ENCODE results near the gene LDLRAD3. TPM values are rescaled to one million over a fixed set of nuclear protein-coding genes. Genes with fewer than 3 reads are reported as not detected.

Gene LDLRAD3
- total and polyA plus RNA-seq, 4 donors, result 2.3 to 19.6 (median 10.8) TPM

GRCh38 chr11:36103933-36104530 is 160.2 kb downstream of the LDLRAD3 start:
- Histone ChIP-seq H3K9me3 (ENCODE audit: control insufficient read depth, low read length) (peaks cover 1% of the 10 kb centered on the region), H3K27ac (ENCODE audit: low read depth in 1 of 2, low read length in 2 of 2) (no peak overlapping the region), H3K4me1 (ENCODE audit: control insufficient read depth in 1 of 2, insufficient read depth in 2 of 2, low read length in 2 of 2) (no peaks in the 10 kb centered on the region), H3K27me3 (ENCODE audit: control insufficient read depth in 1 of 2, insufficient read depth in 2 of 2, low read length in 1 of 2) (peaks cover 0 to under 1% of the 10 kb centered on the region in 2 donors), H3K4me3 (ENCODE audit: low read length in 2 of 2) (no peak overlapping the region), H3K36me3 (ENCODE audit: control insufficient read depth in 1 of 2, insufficient read depth in 2 of 2, low read length in 1 of 2) (no peaks in the 10 kb centered on the region)
- ATAC-seq (ENCODE audit: low FRiP score) (no peak), DNase-seq (no peak)
- intact Hi-C loops (cut with DNase I), result no loop called here
- WGBS, 2 donors, result 89 to 96% methylated on average over 11 of the region's 11 CpGs

- H3K27me3 ChIP-seq (ENCODE audit: control insufficient read depth in 1 of 2, insufficient read depth in 2 of 2, low read length in 1 of 2), result no peaks in the 10 kb centered on the region
- ATAC-seq (ENCODE audit: low FRiP score), result peak; percentile 31
- intact Hi-C loops (cut with DNase I), result no loop called here
- H3K4me3 ChIP-seq (ENCODE audit: low read length in 2 of 2), result no peak overlapping the region
- 41 to 52% methylated on average over 4 of the region's 4 CpGs for WGBS, 2 donors
- H3K36me3 ChIP-seq (ENCODE audit: control insufficient read depth in 1 of 2, insufficient read depth in 2 of 2, low read length in 1 of 2), result no peaks in the 10 kb centered on the region
- no peaks in the 10 kb centered on the region for H3K4me1 ChIP-seq (ENCODE audit: control insufficient read depth in 1 of 2, insufficient read depth in 2 of 2, low read length in 2 of 2)
- H3K9me3 ChIP-seq (ENCODE audit: control insufficient read depth, low read length), result peaks cover 1% of the 10 kb centered on the region
- DNase-seq, result no peak
- no peak overlapping the region for H3K27ac ChIP-seq (ENCODE audit: low read depth in 1 of 2, low read length in 2 of 2)
Measured at GRCh38 chr11:36104660-36104992, 160.8 kb downstream of the LDLRAD3 start.

GRCh38 chr11:36105743-36106581 is 162.1 kb downstream of the LDLRAD3 start:
- H3K4me3 ChIP-seq (ENCODE audit: low read length in 2 of 2), result no peak overlapping the region
- peaks cover 1% of the 10 kb centered on the region for H3K9me3 ChIP-seq (ENCODE audit: control insufficient read depth, low read length)
- H3K36me3 ChIP-seq (ENCODE audit: control insufficient read depth in 1 of 2, insufficient read depth in 2 of 2, low read length in 1 of 2), result no peaks in the 10 kb centered on the region
- H3K4me1 ChIP-seq (ENCODE audit: control insufficient read depth in 1 of 2, insufficient read depth in 2 of 2, low read length in 2 of 2), result no peaks in the 10 kb centered on the region
- no peak for ATAC-seq (ENCODE audit: low FRiP score)
- 49 to 63% methylated on average over 9 of the region's 9 CpGs for WGBS, 2 donors
- H3K27me3 ChIP-seq (ENCODE audit: control insufficient read depth in 1 of 2, insufficient read depth in 2 of 2, low read length in 1 of 2), result no peaks in the 10 kb centered on the region
- H3K27ac ChIP-seq (ENCODE audit: low read depth in 1 of 2, low read length in 2 of 2), result no peak overlapping the region
- no peak for DNase-seq
- intact Hi-C loops (cut with DNase I), result no loop called here

- intact Hi-C loops (cut with DNase I), result no loop called here
- Histone ChIP-seq H3K27me3 (ENCODE audit: control insufficient read depth in 1 of 2, insufficient read depth in 2 of 2, low read length in 1 of 2) (no peaks in the 10 kb centered on the region), H3K27ac (ENCODE audit: low read depth in 1 of 2, low read length in 2 of 2) (no peak overlapping the region), H3K4me3 (ENCODE audit: low read length in 2 of 2) (no peak overlapping the region), H3K4me1 (ENCODE audit: control insufficient read depth in 1 of 2, insufficient read depth in 2 of 2, low read length in 2 of 2) (no peaks in the 10 kb centered on the region), H3K9me3 (ENCODE audit: control insufficient read depth, low read length) (no peaks in the 10 kb centered on the region), H3K36me3 (ENCODE audit: control insufficient read depth in 1 of 2, insufficient read depth in 2 of 2, low read length in 1 of 2) (no peaks in the 10 kb centered on the region)
- WGBS, 2 donors, result 95 to 96% methylated on average over 5 of the region's 5 CpGs
- DNase-seq (no peak), ATAC-seq (ENCODE audit: low FRiP score) (no peak)
Measured at GRCh38 chr11:36107547-36107946, 163.7 kb downstream of the LDLRAD3 start.

GRCh38 chr11:36108881-36109589 is 165.2 kb downstream of the LDLRAD3 start:
- ATAC-seq (ENCODE audit: low FRiP score) (no peak), DNase-seq (no peak)
- H3K9me3 ChIP-seq (ENCODE audit: control insufficient read depth, low read length), result no peaks in the 10 kb centered on the region
- no peak overlapping the region for H3K27ac ChIP-seq (ENCODE audit: low read depth in 1 of 2, low read length in 2 of 2)
- no peak overlapping the region for H3K4me3 ChIP-seq (ENCODE audit: low read length in 2 of 2)
- no peaks in the 10 kb centered on the region for H3K4me1 ChIP-seq (ENCODE audit: control insufficient read depth in 1 of 2, insufficient read depth in 2 of 2, low read length in 2 of 2)
- intact Hi-C loops (cut with DNase I), result no loop called here
- WGBS, 2 donors, result 88 to 94% methylated on average over 12 of the region's 12 CpGs
- H3K36me3 ChIP-seq (ENCODE audit: control insufficient read depth in 1 of 2, insufficient read depth in 2 of 2, low read length in 1 of 2), result no peaks in the 10 kb centered on the region
- no peaks in the 10 kb centered on the region for H3K27me3 ChIP-seq (ENCODE audit: control insufficient read depth in 1 of 2, insufficient read depth in 2 of 2, low read length in 1 of 2)

GRCh38 chr11:36109590-36109849 is 165.7 kb downstream of the LDLRAD3 start:
- Histone ChIP-seq H3K27ac (ENCODE audit: low read depth in 1 of 2, low read length in 2 of 2) (no peak overlapping the region), H3K27me3 (ENCODE audit: control insufficient read depth in 1 of 2, insufficient read depth in 2 of 2, low read length in 1 of 2) (no peaks in the 10 kb centered on the region), H3K36me3 (ENCODE audit: control insufficient read depth in 1 of 2, insufficient read depth in 2 of 2, low read length in 1 of 2) (no peaks in the 10 kb centered on the region), H3K9me3 (ENCODE audit: control insufficient read depth, low read length) (no peaks in the 10 kb centered on the region), H3K4me3 (ENCODE audit: low read length in 2 of 2) (no peak overlapping the region), H3K4me1 (ENCODE audit: control insufficient read depth in 1 of 2, insufficient read depth in 2 of 2, low read length in 2 of 2) (no peaks in the 10 kb centered on the region)
- DNase-seq (no peak), ATAC-seq (ENCODE audit: low FRiP score) (no peak)
- intact Hi-C loops (cut with DNase I), result no loop called here
- 64 to 83% methylated on average over 3 of the region's 3 CpGs for WGBS, 2 donors

GRCh38 chr11:36109850-36110606 is 166.2 kb downstream of the LDLRAD3 start:
- Histone ChIP-seq H3K4me1 (ENCODE audit: control insufficient read depth in 1 of 2, insufficient read depth in 2 of 2, low read length in 2 of 2) (no peaks in the 10 kb centered on the region), H3K27me3 (ENCODE audit: control insufficient read depth in 1 of 2, insufficient read depth in 2 of 2, low read length in 1 of 2) (no peaks in the 10 kb centered on the region), H3K36me3 (ENCODE audit: control insufficient read depth in 1 of 2, insufficient read depth in 2 of 2, low read length in 1 of 2) (no peaks in the 10 kb centered on the region), H3K9me3 (ENCODE audit: control insufficient read depth, low read length) (no peaks in the 10 kb centered on the region), H3K27ac (ENCODE audit: low read depth in 1 of 2, low read length in 2 of 2) (no peak overlapping the region), H3K4me3 (ENCODE audit: low read length in 2 of 2) (no peak overlapping the region)
- no peak for DNase-seq
- intact Hi-C loops (cut with DNase I), result no loop called here
- WGBS, 2 donors, result 76 to 88% methylated on average over 6 of the region's 6 CpGs
- ATAC-seq (ENCODE audit: low FRiP score), result no peak

- DNase-seq (no peak), ATAC-seq (ENCODE audit: low FRiP score) (no peak)
- H3K27ac ChIP-seq (ENCODE audit: low read depth in 1 of 2, low read length in 2 of 2), result no peak overlapping the region
- H3K36me3 ChIP-seq (ENCODE audit: control insufficient read depth in 1 of 2, insufficient read depth in 2 of 2, low read length in 1 of 2), result no peaks in the 10 kb centered on the region
- H3K9me3 ChIP-seq (ENCODE audit: control insufficient read depth, low read length), result no peaks in the 10 kb centered on the region
- WGBS, 2 donors, result 50 to 55% methylated on average over 9 of the region's 9 CpGs
- H3K4me3 ChIP-seq (ENCODE audit: low read length in 2 of 2), result no peak overlapping the region
- H3K27me3 ChIP-seq (ENCODE audit: control insufficient read depth in 1 of 2, insufficient read depth in 2 of 2, low read length in 1 of 2), result no peaks in the 10 kb centered on the region
- intact Hi-C loops (cut with DNase I), result no loop called here
- no peaks in the 10 kb centered on the region for H3K4me1 ChIP-seq (ENCODE audit: control insufficient read depth in 1 of 2, insufficient read depth in 2 of 2, low read length in 2 of 2)
Measured at GRCh38 chr11:36110668-36111410, 167.0 kb downstream of the LDLRAD3 start.
